Measurements from ENCODE around the gene RDH14.
A peak's percentile ranks its signal among the peaks of the same experiment; 100 is the strongest.

Gene RDH14

DNA sequence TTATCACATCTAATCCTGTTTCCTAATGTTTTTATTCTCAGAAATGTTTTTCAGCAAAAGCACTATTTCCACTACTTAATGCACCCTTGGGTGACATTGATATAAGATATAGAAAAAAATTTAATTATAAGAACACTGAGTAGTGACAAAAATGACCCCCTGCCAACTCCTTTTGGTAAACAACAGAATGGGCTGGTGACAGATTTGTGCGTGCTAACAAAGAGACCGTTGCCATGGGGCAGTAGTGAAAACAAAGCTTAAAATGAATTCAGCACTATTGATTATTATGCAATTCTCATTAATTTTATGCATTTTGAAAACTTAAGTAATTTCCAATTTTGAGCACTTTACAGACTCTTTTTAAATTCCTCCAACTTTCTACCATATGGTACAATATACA, 33.1 kb downstream of the RDH14 start:
- Histone ChIP-seq H3K9ac (ENCODE audit: insufficient read length) (no peak overlapping the region), H3K36me3 (ENCODE audit: insufficient read depth, low read length) (no peaks in the 10 kb centered on the region), H3K9me3 (ENCODE audit: low read depth, low read length) (no peaks in the 10 kb centered on the region), H3K4me3 (no peak overlapping the region), H3K27ac (no peak overlapping the region)
- DNase-seq (ENCODE audit: low read depth, low spot score), result no peak
- TF ChIP-seq EZH2 (IDR thresholded peaks at IDR 0.05), result no peak
- TF ChIP-seq FOXP2 (optimal IDR thresholded peaks at IDR 0.05; ENCODE audit: control extremely low read depth, extremely low read length, insufficient read depth), result no peak
- no peak for TF ChIP-seq POLR2AphosphoS5 (IDR thresholded peaks at IDR 0.05; ENCODE audit: borderline replicate concordance, low read depth, low read length)

- H3K9ac ChIP-seq (ENCODE audit: insufficient read length), result no peak overlapping the region
- H3K27ac ChIP-seq, result no peak overlapping the region
- TF ChIP-seq POLR2AphosphoS5 (IDR thresholded peaks at IDR 0.05; ENCODE audit: borderline replicate concordance, low read depth, low read length), result no peak
- no peak for TF ChIP-seq EZH2 (IDR thresholded peaks at IDR 0.05)
- TF ChIP-seq FOXP2 (optimal IDR thresholded peaks at IDR 0.05; ENCODE audit: control extremely low read depth, extremely low read length, insufficient read depth), result no peak
- no peaks in the 10 kb centered on the region for H3K9me3 ChIP-seq (ENCODE audit: low read depth, low read length)
- no peak for DNase-seq (ENCODE audit: low read depth, low spot score)
- no peaks in the 10 kb centered on the region for H3K36me3 ChIP-seq (ENCODE audit: insufficient read depth, low read length)
- no peak overlapping the region for H3K4me3 ChIP-seq
These were observed 34.0 kb downstream of the RDH14 start for GRCh38 chr2:18526429-18526828.

DNA sequence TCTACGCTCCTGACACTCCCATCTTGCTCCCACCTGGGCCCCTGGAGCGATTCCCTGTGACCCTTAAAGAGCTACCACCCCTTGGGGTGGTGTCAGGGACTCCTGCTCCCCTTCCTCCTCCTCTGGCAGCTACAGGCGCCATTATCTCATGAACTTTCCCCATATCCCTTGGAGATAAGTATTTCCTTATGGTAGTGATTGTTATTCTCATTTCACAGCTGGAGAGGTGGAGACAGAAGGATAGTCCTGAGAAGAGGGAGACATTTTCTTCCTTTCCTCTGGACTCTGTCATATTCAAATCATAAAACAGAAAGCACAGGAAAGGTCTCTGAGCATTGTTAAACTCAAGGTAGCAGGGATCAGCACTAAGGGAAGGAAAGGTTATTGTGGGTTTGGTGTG, 34.6 kb downstream of the RDH14 start:
- no peak for DNase-seq (ENCODE audit: low read depth, low spot score)
- no peak overlapping the region for H3K27ac ChIP-seq
- no peak overlapping the region for H3K9ac ChIP-seq (ENCODE audit: insufficient read length)
- no peaks in the 10 kb centered on the region for H3K9me3 ChIP-seq (ENCODE audit: low read depth, low read length)
- no peaks in the 10 kb centered on the region for H3K36me3 ChIP-seq (ENCODE audit: insufficient read depth, low read length)
- no peak overlapping the region for H3K4me3 ChIP-seq
- TF ChIP-seq EZH2 (IDR thresholded peaks at IDR 0.05), result no peak
- TF ChIP-seq POLR2AphosphoS5 (IDR thresholded peaks at IDR 0.05; ENCODE audit: borderline replicate concordance, low read depth, low read length), result no peak
- TF ChIP-seq FOXP2 (optimal IDR thresholded peaks at IDR 0.05; ENCODE audit: control extremely low read depth, extremely low read length, insufficient read depth), result no peak

GRCh38 chr2:18525236-18525635, 35.2 kb downstream of the RDH14 start:
- Histone ChIP-seq H3K4me3 (no peak overlapping the region), H3K9ac (ENCODE audit: insufficient read length) (no peak overlapping the region), H3K9me3 (ENCODE audit: low read depth, low read length) (no peaks in the 10 kb centered on the region), H3K36me3 (ENCODE audit: insufficient read depth, low read length) (no peaks in the 10 kb centered on the region), H3K27ac (no peak overlapping the region)
- DNase-seq (ENCODE audit: low read depth, low spot score), result no peak
- TF ChIP-seq POLR2AphosphoS5 (IDR thresholded peaks at IDR 0.05; ENCODE audit: borderline replicate concordance, low read depth, low read length), result no peak

- Histone ChIP-seq H3K9me3 (ENCODE audit: low read depth, low read length) (no peaks in the 10 kb centered on the region), H3K27ac (no peak overlapping the region), H3K4me3 (no peak overlapping the region), H3K36me3 (ENCODE audit: insufficient read depth, low read length) (no peaks in the 10 kb centered on the region), H3K9ac (ENCODE audit: insufficient read length) (no peak overlapping the region)
- TF ChIP-seq POLR2AphosphoS5 (IDR thresholded peaks at IDR 0.05; ENCODE audit: borderline replicate concordance, low read depth, low read length) (no peak), FOXP2 (optimal IDR thresholded peaks at IDR 0.05; ENCODE audit: control extremely low read depth, extremely low read length, insufficient read depth) (no peak), EZH2 (IDR thresholded peaks at IDR 0.05) (no peak)
- DNase-seq (ENCODE audit: low read depth, low spot score), result no peak
These were observed 37.8 kb downstream of the RDH14 start for GRCh38 chr2:18522484-18523146.

DNA sequence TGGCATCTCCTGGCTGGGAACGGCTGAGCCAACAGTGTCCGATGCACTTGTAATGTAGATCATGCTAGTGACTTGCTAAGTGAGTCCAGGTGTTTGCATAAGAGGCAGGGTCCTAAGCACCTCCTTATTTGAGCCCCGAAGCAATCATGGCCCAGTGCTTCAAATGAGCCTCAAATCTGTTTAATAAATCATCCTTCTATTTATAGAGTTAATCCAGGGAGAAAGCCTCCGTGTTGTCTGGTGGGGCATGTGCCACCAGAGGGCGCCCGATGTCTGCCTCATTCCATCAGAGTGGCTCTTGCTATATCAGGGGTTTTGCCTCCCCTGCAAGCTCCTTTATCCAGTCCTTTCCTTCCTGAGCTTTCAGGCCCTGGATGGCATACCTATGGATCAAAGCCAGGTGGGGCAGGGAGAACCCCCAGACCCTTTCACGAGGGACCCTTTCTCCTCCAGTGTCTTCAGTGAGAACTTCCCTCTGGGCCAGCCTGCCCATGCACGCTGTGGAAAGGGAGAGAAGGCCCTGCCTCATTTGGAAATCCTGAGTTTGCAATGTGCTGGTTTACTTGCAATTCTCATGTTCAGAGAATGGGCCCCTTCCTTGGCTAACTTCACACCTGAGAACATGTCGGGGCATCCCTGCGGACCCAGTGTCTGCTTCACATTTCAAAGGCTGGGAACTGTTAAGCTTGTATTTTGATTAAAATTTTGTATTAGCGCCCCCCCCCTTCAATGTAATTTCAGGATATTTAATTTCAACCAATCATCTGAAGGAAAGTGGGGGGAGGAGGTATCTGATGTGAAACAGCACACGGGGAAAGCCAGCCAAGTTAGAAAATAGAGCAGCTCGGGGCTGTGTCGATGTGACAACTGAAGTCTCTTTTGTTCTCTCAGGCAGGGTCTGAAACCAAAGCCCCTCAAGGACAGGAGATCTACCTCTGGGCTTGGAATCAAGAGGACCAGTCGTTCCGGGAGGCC, 39.7 kb downstream of the RDH14 start:
- TF ChIP-seq POLR2AphosphoS5 (IDR thresholded peaks at IDR 0.05; ENCODE audit: borderline replicate concordance, low read depth, low read length), result no peak
- TF ChIP-seq FOXP2 (optimal IDR thresholded peaks at IDR 0.05; ENCODE audit: control extremely low read depth, extremely low read length, insufficient read depth), result no peak
- TF ChIP-seq EZH2 (IDR thresholded peaks at IDR 0.05), result no peak
- DNase-seq (ENCODE audit: low read depth, low spot score), result peak; percentile 2
- Histone ChIP-seq H3K27ac (no peak overlapping the region), H3K4me3 (no peak overlapping the region), H3K36me3 (ENCODE audit: insufficient read depth, low read length) (no peaks in the 10 kb centered on the region), H3K9me3 (ENCODE audit: low read depth, low read length) (no peaks in the 10 kb centered on the region), H3K9ac (ENCODE audit: insufficient read length) (no peak overlapping the region)

GRCh38 chr2:18519914-18520450, 40.5 kb downstream of the RDH14 start:
- no peak overlapping the region for H3K27ac ChIP-seq
- no peak overlapping the region for H3K4me3 ChIP-seq
- H3K9me3 ChIP-seq (ENCODE audit: low read depth, low read length), result no peaks in the 10 kb centered on the region
- H3K9ac ChIP-seq (ENCODE audit: insufficient read length), result no peak overlapping the region
- H3K36me3 ChIP-seq (ENCODE audit: insufficient read depth, low read length), result no peaks in the 10 kb centered on the region
- TF ChIP-seq EZH2 (IDR thresholded peaks at IDR 0.05) (no peak), POLR2AphosphoS5 (IDR thresholded peaks at IDR 0.05; ENCODE audit: borderline replicate concordance, low read depth, low read length) (no peak), FOXP2 (optimal IDR thresholded peaks at IDR 0.05; ENCODE audit: control extremely low read depth, extremely low read length, insufficient read depth) (no peak)
- no peak for DNase-seq (ENCODE audit: low read depth, low spot score)
